IPS-18a (cell line): ENCODE results near the gene MRPS24.

ENCODE experiments used
- H3K27ac ChIP-seq: one replicate; pipeline ENCODE4 v1.5.1; 2013; ENCODE audit warnings: low read length
- H3K27me3 ChIP-seq: one replicate; pipeline ENCODE4 v1.6.1; 2013; ENCODE audit warnings: mild to moderate bottlenecking, low read length; ENCODE audit not compliant: control insufficient read depth, insufficient read depth
- H3K36me3 ChIP-seq: one replicate; pipeline ENCODE4 v1.6.1; 2013; ENCODE audit warnings: low read depth, low read length; ENCODE audit not compliant: control insufficient read depth
- H3K4me1 ChIP-seq: one replicate; pipeline ENCODE4 v1.6.1; 2013; ENCODE audit warnings: low read depth, low read length; ENCODE audit not compliant: control insufficient read depth
- H3K4me3 ChIP-seq: one replicate; pipeline ENCODE4 v1.5.1; 2013; ENCODE audit warnings: low read length
- H3K9ac ChIP-seq: one replicate; pipeline ENCODE4 v1.6.1; 2013; ENCODE audit warnings: mild to moderate bottlenecking, low read length, moderate library complexity
- H3K9me3 ChIP-seq: one replicate; pipeline ENCODE4 v1.6.1; 2013; ENCODE audit warnings: low read depth, low read length; ENCODE audit not compliant: control insufficient read depth

MRPS24 gene

GRCh38 chr7:43891069-43891955 is 22.0 kb upstream of the MRPS24 start:
- no peaks in the 10 kb centered on the region for H3K4me1 ChIP-seq
- no peak overlapping the region for H3K27ac ChIP-seq
- no peak overlapping the region for H3K4me3 ChIP-seq
- no peak overlapping the region for H3K9ac ChIP-seq
- H3K36me3 ChIP-seq, result no peaks in the 10 kb centered on the region
- H3K27me3 ChIP-seq, result no peaks in the 10 kb centered on the region
- no peaks in the 10 kb centered on the region for H3K9me3 ChIP-seq

GRCh38 chr7:43890468-43890867 is 21.2 kb upstream of the MRPS24 start:
- H3K4me1 ChIP-seq, result no peaks in the 10 kb centered on the region

GRCh38 chr7:43888993-43889945 is 20.0 kb upstream of the MRPS24 start:
- H3K9ac ChIP-seq, result no peak overlapping the region
- H3K27ac ChIP-seq, result no peak overlapping the region
- H3K9me3 ChIP-seq, result no peaks in the 10 kb centered on the region

More at GRCh38 chr7:43890468-43890867, 21.2 kb upstream of the MRPS24 start:
- Histone ChIP-seq H3K4me3 (no peak overlapping the region), H3K9ac (no peak overlapping the region), H3K36me3 (no peaks in the 10 kb centered on the region), H3K27me3 (no peaks in the 10 kb centered on the region), H3K27ac (no peak overlapping the region), H3K9me3 (no peaks in the 10 kb centered on the region)

GRCh38 chr7:43884617-43885016 is 15.3 kb upstream of the MRPS24 start:
- H3K4me3 ChIP-seq, result no peak overlapping the region
- H3K27ac ChIP-seq, result no peak overlapping the region
- H3K36me3 ChIP-seq, result no peaks in the 10 kb centered on the region
- H3K9me3 ChIP-seq, result no peaks in the 10 kb centered on the region
- H3K4me1 ChIP-seq, result no peaks in the 10 kb centered on the region
- H3K27me3 ChIP-seq, result no peaks in the 10 kb centered on the region
- no peak overlapping the region for H3K9ac ChIP-seq

More at GRCh38 chr7:43888993-43889945, 20.0 kb upstream of the MRPS24 start:
- H3K27me3 ChIP-seq, result no peaks in the 10 kb centered on the region
- H3K36me3 ChIP-seq, result no peaks in the 10 kb centered on the region
- no peaks in the 10 kb centered on the region for H3K4me1 ChIP-seq
- H3K4me3 ChIP-seq, result no peak overlapping the region

- Histone ChIP-seq H3K9ac (no peak overlapping the region), H3K9me3 (no peaks in the 10 kb centered on the region), H3K4me3 (no peak overlapping the region), H3K27me3 (no peaks in the 10 kb centered on the region), H3K36me3 (peaks cover under 1% of the 10 kb centered on the region), H3K4me1 (no peaks in the 10 kb centered on the region), H3K27ac (no peak overlapping the region)
Observed at GRCh38 chr7:43884209-43884608, 14.9 kb upstream of the MRPS24 start.

GRCh38 chr7:43880596-43880995 is 11.3 kb upstream of the MRPS24 start:
- Histone ChIP-seq H3K9ac (no peak overlapping the region), H3K9me3 (no peaks in the 10 kb centered on the region), H3K36me3 (peaks cover 29% of the 10 kb centered on the region), H3K4me1 (no peaks in the 10 kb centered on the region), H3K27me3 (no peaks in the 10 kb centered on the region), H3K27ac (no peak overlapping the region), H3K4me3 (no peak overlapping the region)

GRCh38 chr7:43879477-43879876 is 10.2 kb upstream of the MRPS24 start:
- Histone ChIP-seq H3K4me1 (no peaks in the 10 kb centered on the region), H3K27ac (no peak overlapping the region), H3K9me3 (no peaks in the 10 kb centered on the region), H3K36me3 (peaks cover 29% of the 10 kb centered on the region), H3K9ac (no peak overlapping the region), H3K27me3 (no peaks in the 10 kb centered on the region), H3K4me3 (no peak overlapping the region)

- Histone ChIP-seq H3K27ac (no peak overlapping the region), H3K9ac (no peak overlapping the region), H3K36me3 (peaks cover 29% of the 10 kb centered on the region), H3K9me3 (no peaks in the 10 kb centered on the region), H3K4me1 (no peaks in the 10 kb centered on the region), H3K4me3 (no peak overlapping the region), H3K27me3 (no peaks in the 10 kb centered on the region)
Observed at GRCh38 chr7:43878867-43879266, 9.6 kb upstream of the MRPS24 start.

GRCh38 chr7:43877968-43878864 is 8.9 kb upstream of the MRPS24 start:
- Histone ChIP-seq H3K27me3 (no peaks in the 10 kb centered on the region), H3K36me3 (peaks cover 29% of the 10 kb centered on the region), H3K9me3 (no peaks in the 10 kb centered on the region), H3K4me1 (no peaks in the 10 kb centered on the region), H3K27ac (no peak overlapping the region), H3K4me3 (no peak overlapping the region), H3K9ac (no peak overlapping the region)

- no peak overlapping the region for H3K9ac ChIP-seq
- H3K27me3 ChIP-seq, result no peaks in the 10 kb centered on the region
- peaks cover 5% of the 10 kb centered on the region for H3K4me1 ChIP-seq
- no peak overlapping the region for H3K27ac ChIP-seq
- peaks cover 29% of the 10 kb centered on the region for H3K36me3 ChIP-seq
- no peaks in the 10 kb centered on the region for H3K9me3 ChIP-seq
- H3K4me3 ChIP-seq, result no peak overlapping the region
Observed at GRCh38 chr7:43876976-43877745, 7.8 kb upstream of the MRPS24 start.
